ENCODE results near the gene SPATA6. TPM values are rescaled to one million over a fixed set of nuclear protein-coding genes. Genes with fewer than 3 reads are reported as not detected.
"Not testable (repeated sequence)": the region's sequence is repeated elsewhere in the genome, so short reads cannot be mapped to it uniquely, and the experiment has no call there.

Gene SPATA6
- total RNA-seq, 1 experiment from 2014 or later = 0.30 TPM

GRCh38 chr1:48442864-48443619 lies 29.0 kb downstream of the SPATA6 start:
- no peaks in the 10 kb centered on the region for H3K9me3 ChIP-seq (ENCODE audit: low read length)
- H3K36me3 ChIP-seq (ENCODE audit: insufficient read depth, low read length) = no peaks in the 10 kb centered on the region
- no peaks in the 10 kb centered on the region for H3K4me1 ChIP-seq (ENCODE audit: low read length)
- no peak overlapping the region for H3K9ac ChIP-seq (ENCODE audit: low read length)
- no peak overlapping the region for H2AFZ ChIP-seq (ENCODE audit: low read length)
- H4K20me1 ChIP-seq (ENCODE audit: insufficient read depth, low read depth, low read length) = no peaks in the 10 kb centered on the region
- H3K27me3 ChIP-seq (ENCODE audit: low read length) = no peaks in the 10 kb centered on the region
- H3K9me2 ChIP-seq (replicated peaks; ENCODE audit: insufficient read depth, low read length) = no peaks in the 10 kb centered on the region
- no peak for DNase-seq
- no peaks in the 10 kb centered on the region for H3K79me2 ChIP-seq (ENCODE audit: low read length)
- no peak overlapping the region for H3K27ac ChIP-seq (ENCODE audit: low read length)
- no peak overlapping the region for H3K4me2 ChIP-seq (ENCODE audit: low read depth, low read length, poor library complexity, severe bottlenecking)
- H3K4me3 ChIP-seq (ENCODE audit: low read length) = no peak overlapping the region

GRCh38 chr1:48440786-48441185 lies 31.2 kb downstream of the SPATA6 start:
- H3K36me3 ChIP-seq (ENCODE audit: insufficient read depth, low read length); H3K79me2 ChIP-seq (ENCODE audit: low read length); H2AFZ ChIP-seq (ENCODE audit: low read length); H3K9me3 ChIP-seq (ENCODE audit: low read length); DNase-seq; H3K4me3 ChIP-seq (ENCODE audit: low read length); H3K9me2 ChIP-seq (replicated peaks; ENCODE audit: insufficient read depth, low read length); H3K27ac ChIP-seq (ENCODE audit: low read length); H3K4me1 ChIP-seq (ENCODE audit: low read length); H3K27me3 ChIP-seq (ENCODE audit: low read length); H3K9ac ChIP-seq (ENCODE audit: low read length); H4K20me1 ChIP-seq (ENCODE audit: insufficient read depth, low read depth, low read length); H3K4me2 ChIP-seq (ENCODE audit: low read depth, low read length, poor library complexity, severe bottlenecking): not testable (repeated sequence)

- Histone ChIP-seq H4K20me1 (ENCODE audit: insufficient read depth, low read depth, low read length) (no peaks in the 10 kb centered on the region), H3K27me3 (ENCODE audit: low read length) (no peaks in the 10 kb centered on the region), H3K27ac (ENCODE audit: low read length) (no peak overlapping the region), H3K9ac (ENCODE audit: low read length) (no peak overlapping the region), H2AFZ (ENCODE audit: low read length) (no peak overlapping the region), H3K79me2 (ENCODE audit: low read length) (no peaks in the 10 kb centered on the region), H3K9me2 (replicated peaks; ENCODE audit: insufficient read depth, low read length) (no peaks in the 10 kb centered on the region), H3K9me3 (ENCODE audit: low read length) (no peaks in the 10 kb centered on the region), H3K4me1 (ENCODE audit: low read length) (no peaks in the 10 kb centered on the region), H3K4me3 (ENCODE audit: low read length) (no peak overlapping the region), H3K4me2 (ENCODE audit: low read depth, low read length, poor library complexity, severe bottlenecking) (no peak overlapping the region), H3K36me3 (ENCODE audit: insufficient read depth, low read length) (no peaks in the 10 kb centered on the region)
- no peak for DNase-seq
Observed at GRCh38 chr1:48439380-48439779, 32.6 kb downstream of the SPATA6 start.

- not testable (repeated sequence) for H4K20me1 ChIP-seq (ENCODE audit: insufficient read depth, low read depth, low read length); H3K9me2 ChIP-seq (replicated peaks; ENCODE audit: insufficient read depth, low read length); H3K4me1 ChIP-seq (ENCODE audit: low read length); H3K79me2 ChIP-seq (ENCODE audit: low read length); H3K4me2 ChIP-seq (ENCODE audit: low read depth, low read length, poor library complexity, severe bottlenecking); H3K9ac ChIP-seq (ENCODE audit: low read length); DNase-seq; H3K27ac ChIP-seq (ENCODE audit: low read length); H3K27me3 ChIP-seq (ENCODE audit: low read length); H3K9me3 ChIP-seq (ENCODE audit: low read length); H2AFZ ChIP-seq (ENCODE audit: low read length); H3K36me3 ChIP-seq (ENCODE audit: insufficient read depth, low read length); H3K4me3 ChIP-seq (ENCODE audit: low read length)
Observed at GRCh38 chr1:48437379-48437778, 34.6 kb downstream of the SPATA6 start.

- H3K9me3 ChIP-seq (ENCODE audit: low read length); H3K27me3 ChIP-seq (ENCODE audit: low read length); DNase-seq; H3K27ac ChIP-seq (ENCODE audit: low read length); H3K4me2 ChIP-seq (ENCODE audit: low read depth, low read length, poor library complexity, severe bottlenecking); H3K79me2 ChIP-seq (ENCODE audit: low read length); H3K9me2 ChIP-seq (replicated peaks; ENCODE audit: insufficient read depth, low read length); H2AFZ ChIP-seq (ENCODE audit: low read length); H4K20me1 ChIP-seq (ENCODE audit: insufficient read depth, low read depth, low read length); H3K9ac ChIP-seq (ENCODE audit: low read length); H3K36me3 ChIP-seq (ENCODE audit: insufficient read depth, low read length); H3K4me3 ChIP-seq (ENCODE audit: low read length); H3K4me1 ChIP-seq (ENCODE audit: low read length): not testable (repeated sequence)
Observed at GRCh38 chr1:48435312-48436002, 36.5 kb downstream of the SPATA6 start.

GRCh38 chr1:48430832-48431231 lies 41.2 kb downstream of the SPATA6 start:
- Histone ChIP-seq H2AFZ (ENCODE audit: low read length) (no peak overlapping the region), H3K9me2 (replicated peaks; ENCODE audit: insufficient read depth, low read length) (no peaks in the 10 kb centered on the region), H3K9ac (ENCODE audit: low read length) (no peak overlapping the region), H3K4me2 (ENCODE audit: low read depth, low read length, poor library complexity, severe bottlenecking) (no peak overlapping the region), H3K27me3 (ENCODE audit: low read length) (no peaks in the 10 kb centered on the region), H4K20me1 (ENCODE audit: insufficient read depth, low read depth, low read length) (no peaks in the 10 kb centered on the region), H3K9me3 (ENCODE audit: low read length) (no peaks in the 10 kb centered on the region), H3K4me3 (ENCODE audit: low read length) (no peak overlapping the region), H3K79me2 (ENCODE audit: low read length) (no peaks in the 10 kb centered on the region), H3K4me1 (ENCODE audit: low read length) (no peaks in the 10 kb centered on the region), H3K27ac (ENCODE audit: low read length) (no peak overlapping the region), H3K36me3 (ENCODE audit: insufficient read depth, low read length) (no peaks in the 10 kb centered on the region)
- no peak for DNase-seq

GRCh38 chr1:48422009-48422408 lies 50.0 kb downstream of the SPATA6 start:
- H3K27ac ChIP-seq (ENCODE audit: low read length) = no peak overlapping the region
- no peaks in the 10 kb centered on the region for H3K27me3 ChIP-seq (ENCODE audit: low read length)
- no peak overlapping the region for H3K4me3 ChIP-seq (ENCODE audit: low read length)
- no peak overlapping the region for H2AFZ ChIP-seq (ENCODE audit: low read length)
- DNase-seq = no peak
- H3K9me2 ChIP-seq (replicated peaks; ENCODE audit: insufficient read depth, low read length) = no peaks in the 10 kb centered on the region
- H3K36me3 ChIP-seq (ENCODE audit: insufficient read depth, low read length) = no peaks in the 10 kb centered on the region
- no peak overlapping the region for H3K4me2 ChIP-seq (ENCODE audit: low read depth, low read length, poor library complexity, severe bottlenecking)
- H3K9ac ChIP-seq (ENCODE audit: low read length) = no peak overlapping the region
- no peaks in the 10 kb centered on the region for H4K20me1 ChIP-seq (ENCODE audit: insufficient read depth, low read depth, low read length)
- no peaks in the 10 kb centered on the region for H3K9me3 ChIP-seq (ENCODE audit: low read length)
- H3K79me2 ChIP-seq (ENCODE audit: low read length) = no peaks in the 10 kb centered on the region
- no peaks in the 10 kb centered on the region for H3K4me1 ChIP-seq (ENCODE audit: low read length)

GRCh38 chr1:48418742-48419141 lies 53.3 kb downstream of the SPATA6 start:
- Histone ChIP-seq H3K36me3 (ENCODE audit: insufficient read depth, low read length) (no peaks in the 10 kb centered on the region), H3K4me3 (ENCODE audit: low read length) (no peak overlapping the region), H3K79me2 (ENCODE audit: low read length) (no peaks in the 10 kb centered on the region), H3K4me1 (ENCODE audit: low read length) (no peaks in the 10 kb centered on the region), H3K4me2 (ENCODE audit: low read depth, low read length, poor library complexity, severe bottlenecking) (no peak overlapping the region), H3K9me2 (replicated peaks; ENCODE audit: insufficient read depth, low read length) (no peaks in the 10 kb centered on the region), H3K9me3 (ENCODE audit: low read length) (no peaks in the 10 kb centered on the region), H3K27ac (ENCODE audit: low read length) (no peak overlapping the region), H3K9ac (ENCODE audit: low read length) (no peak overlapping the region), H4K20me1 (ENCODE audit: insufficient read depth, low read depth, low read length) (no peaks in the 10 kb centered on the region), H2AFZ (ENCODE audit: low read length) (no peak overlapping the region), H3K27me3 (ENCODE audit: low read length) (no peaks in the 10 kb centered on the region)
- DNase-seq = no peak
